SK-N-MC (cell line): Measurements from ENCODE around the gene IER3IP1.

Experiments used
- EZH2 ChIP-seq: fragments of 200-600 bp; sonication (generic); IDR thresholded peaks from one replicate; pipeline ENCODE4 v1.6.1; 2017; ENCODE audit warnings: antibody characterized with exemption
- FOXP2 ChIP-seq: optimal IDR thresholded peaks from 2 replicates; pipeline ENCODE3; 2011; ENCODE audit warnings: mild to moderate bottlenecking, moderate library complexity; ENCODE audit not compliant: insufficient read depth; ENCODE audit errors: extremely low read length, control extremely low read depth
- POLR2AphosphoS5 ChIP-seq: IDR thresholded peaks from 2 replicates; pipeline ENCODE4 v1.6.1; 2012; ENCODE audit warnings: mild to moderate bottlenecking, low read depth, low read length, borderline replicate concordance

DNA sequence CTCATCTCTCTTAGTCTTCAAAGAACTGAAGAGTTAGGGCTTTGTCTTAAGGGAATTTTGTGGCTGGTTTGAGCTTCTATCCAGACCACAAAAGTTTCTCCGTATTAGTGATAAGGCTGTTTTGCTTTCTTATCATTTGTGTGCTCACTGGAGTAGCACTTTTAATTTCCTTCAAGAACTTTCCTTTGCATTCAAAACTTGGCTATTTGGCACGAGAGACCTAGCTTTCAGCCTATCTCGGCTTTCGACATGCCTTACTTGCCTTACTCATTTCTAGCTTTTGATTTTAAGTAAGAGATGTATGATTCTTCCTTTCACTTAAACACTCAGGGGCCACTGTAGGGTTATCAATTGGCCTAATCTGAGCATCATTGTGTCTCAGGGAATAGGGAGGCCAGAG, 55.7 kb downstream of the IER3IP1 start:
- no peak for TF ChIP-seq EZH2
- no peak for TF ChIP-seq POLR2AphosphoS5
- TF ChIP-seq FOXP2, result no peak
